Suppressor macrophage (primary cell): ENCODE data around the gene PTGFR.

Experiments
- DNase-seq, 4 experiments: peaks; one replicate each; pipeline ENCODE4 v3.0.0-alpha.2; 2020 to 2022

PTGFR gene

DNA sequence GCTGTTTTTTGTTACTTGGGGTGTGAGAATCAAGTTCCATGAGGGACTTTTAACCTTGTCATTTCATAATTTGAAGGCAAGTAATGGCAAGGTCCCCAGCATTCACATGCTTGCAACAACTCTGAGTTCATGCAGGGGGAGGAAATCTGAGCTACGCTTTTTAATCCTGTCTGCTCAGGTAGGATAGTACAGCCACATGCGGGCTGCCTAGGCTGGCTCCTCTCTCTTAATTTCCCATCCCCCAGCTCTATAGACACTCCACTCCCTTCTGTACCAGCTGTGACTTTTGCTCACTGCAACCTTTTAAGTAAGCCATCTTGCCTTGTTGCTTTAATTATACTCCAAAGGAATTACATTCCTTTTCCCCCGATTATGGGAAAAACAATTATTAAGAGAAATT is 30.1 kb downstream of the PTGFR start:
- no peak for DNase-seq

DNA sequence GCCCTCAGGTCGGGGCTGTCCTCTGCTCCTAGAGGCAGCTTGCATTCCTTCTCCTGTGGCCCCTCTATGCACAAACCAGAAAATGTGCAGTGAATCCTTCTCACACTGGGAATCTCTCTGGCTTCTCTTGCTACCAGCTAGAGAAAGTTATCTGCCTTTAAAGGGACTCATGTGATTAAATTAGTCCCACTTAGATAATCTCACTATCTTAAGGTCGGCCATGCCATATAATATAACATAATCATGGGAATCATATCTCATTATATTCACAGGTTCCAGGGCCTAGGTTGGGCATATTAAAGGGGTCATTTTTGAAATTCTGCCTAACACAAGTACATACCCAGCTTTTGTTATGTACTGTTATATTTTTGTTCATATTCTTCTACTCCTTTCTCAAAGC is 31.4 kb downstream of the PTGFR start:
- no peak for DNase-seq

DNA sequence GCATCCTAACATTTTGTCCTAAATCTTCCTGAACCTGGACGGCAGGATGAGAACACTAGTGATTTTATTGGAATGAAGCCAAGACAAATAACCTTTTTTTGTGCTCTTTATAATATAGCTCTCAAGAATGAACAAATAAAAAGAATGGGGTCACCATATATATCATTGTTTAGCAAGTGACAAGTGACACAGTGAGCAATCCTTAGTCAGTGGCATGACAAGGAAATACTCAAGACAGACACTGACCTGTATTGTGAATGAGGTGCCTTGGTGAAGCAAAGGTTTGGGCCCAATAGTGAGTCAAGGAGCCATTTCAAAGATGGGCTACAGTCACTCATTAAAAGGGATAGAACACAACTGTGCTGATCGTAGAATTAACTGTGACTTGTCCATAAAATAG is 35.7 kb downstream of the PTGFR start:
- no peak for DNase-seq

DNA sequence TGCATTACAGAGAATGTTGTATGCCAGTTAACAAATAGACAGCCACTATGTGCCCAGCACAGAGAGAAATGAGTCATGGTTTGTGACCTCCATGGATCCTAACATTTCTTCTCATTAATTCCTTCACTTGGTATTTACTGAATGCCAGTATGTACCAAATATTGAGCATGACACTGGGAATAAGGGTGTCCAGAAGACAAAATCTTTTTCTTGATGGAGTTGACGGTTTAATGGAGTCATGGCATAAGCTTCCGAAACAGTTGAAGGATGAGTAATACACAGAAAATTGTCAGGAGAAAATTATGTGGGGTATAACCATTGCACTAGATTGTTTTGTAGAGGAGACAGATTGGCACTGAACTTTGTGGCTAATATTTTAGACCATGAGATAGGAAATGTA is 36.9 kb downstream of the PTGFR start:
- no peak for DNase-seq

DNA sequence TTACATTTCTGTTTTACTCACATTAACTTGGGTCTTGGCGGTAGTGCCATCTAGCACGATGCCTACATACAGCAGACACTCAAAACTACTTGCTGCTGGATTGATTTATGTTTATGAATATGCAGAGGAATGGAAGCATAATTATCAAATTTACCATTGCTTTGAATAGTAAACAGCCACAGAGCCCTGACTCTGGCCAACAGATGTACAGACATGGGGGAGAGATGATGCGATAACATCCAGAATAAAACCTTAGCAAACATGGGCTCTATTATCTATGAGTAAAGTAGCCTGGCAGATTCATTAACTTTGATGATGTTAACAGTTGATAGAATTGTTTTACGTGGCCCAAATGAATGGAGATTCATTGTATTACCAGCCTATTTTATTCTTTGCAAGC is 42.8 kb downstream of the PTGFR start:
- no peak for DNase-seq

DNA sequence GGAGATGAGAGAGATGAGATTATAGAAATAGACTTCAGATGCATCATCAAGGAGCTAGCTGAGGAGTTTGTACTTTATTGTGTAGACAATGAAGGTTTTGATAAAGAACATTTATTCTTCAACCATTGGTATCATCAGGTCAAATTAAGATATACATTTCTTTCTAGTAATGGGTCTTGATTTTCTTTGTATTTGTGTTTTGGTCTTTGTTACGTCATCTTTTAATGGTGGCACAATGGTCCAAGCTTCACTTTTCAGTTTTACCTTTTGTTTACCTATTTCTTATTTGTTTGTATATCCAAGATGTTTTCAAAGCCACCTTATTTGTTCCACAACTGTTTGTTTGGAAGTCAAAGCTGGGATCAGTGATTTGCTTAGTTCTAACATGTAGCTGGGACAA is 44.5 kb downstream of the PTGFR start:
- DNase-seq: no peak

DNA sequence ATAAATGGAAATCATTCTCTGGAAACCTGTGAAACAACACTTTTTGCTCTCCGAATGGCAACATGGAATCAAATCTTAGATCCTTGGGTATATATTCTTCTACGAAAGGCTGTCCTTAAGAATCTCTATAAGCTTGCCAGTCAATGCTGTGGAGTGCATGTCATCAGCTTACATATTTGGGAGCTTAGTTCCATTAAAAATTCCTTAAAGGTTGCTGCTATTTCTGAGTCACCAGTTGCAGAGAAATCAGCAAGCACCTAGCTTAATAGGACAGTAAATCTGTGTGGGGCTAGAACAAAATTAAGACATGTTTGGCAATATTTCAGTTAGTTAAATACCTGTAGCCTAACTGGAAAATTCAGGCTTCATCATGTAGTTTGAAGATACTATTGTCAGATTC is 45.7 kb downstream of the PTGFR start:
- no peak for DNase-seq

DNA sequence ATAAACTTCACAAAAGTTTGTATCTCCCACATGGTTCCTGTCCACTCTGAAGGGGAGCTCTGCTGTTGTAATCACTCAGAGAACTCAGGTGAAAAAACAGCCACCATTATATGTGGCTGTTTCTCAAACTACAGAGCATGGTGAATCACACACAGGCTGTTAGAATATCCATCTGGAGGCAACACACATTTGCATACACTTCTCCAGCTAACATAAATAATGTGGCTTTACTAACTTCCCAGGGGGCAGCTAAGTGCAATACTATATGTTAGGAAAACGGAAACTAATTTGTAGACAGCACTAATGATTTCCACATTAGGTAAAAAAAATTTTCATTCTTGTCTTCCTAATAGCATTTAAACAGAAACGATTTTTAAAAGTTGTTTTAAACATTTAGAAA is 49.3 kb downstream of the PTGFR start:
- DNase-seq: no peak

DNA sequence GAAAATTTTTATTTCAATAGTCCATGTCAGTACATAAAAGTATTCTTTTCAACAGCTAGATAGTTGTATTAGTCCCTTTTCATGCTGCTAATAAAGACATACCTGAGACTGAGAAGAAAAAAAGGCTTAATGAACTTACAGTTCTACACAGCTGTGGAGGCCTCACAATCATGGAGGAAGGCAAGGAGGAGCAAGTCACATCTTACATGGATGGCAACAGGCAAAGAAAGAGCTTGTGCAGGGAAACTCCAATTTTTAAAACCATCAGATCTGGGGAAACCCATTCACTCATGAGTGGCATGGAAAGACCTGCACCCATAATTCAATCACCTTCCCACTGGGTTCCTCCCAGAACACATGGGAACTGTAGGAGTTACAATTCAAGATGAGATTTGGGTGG is 50.7 kb downstream of the PTGFR start:
- no peak for DNase-seq

DNA sequence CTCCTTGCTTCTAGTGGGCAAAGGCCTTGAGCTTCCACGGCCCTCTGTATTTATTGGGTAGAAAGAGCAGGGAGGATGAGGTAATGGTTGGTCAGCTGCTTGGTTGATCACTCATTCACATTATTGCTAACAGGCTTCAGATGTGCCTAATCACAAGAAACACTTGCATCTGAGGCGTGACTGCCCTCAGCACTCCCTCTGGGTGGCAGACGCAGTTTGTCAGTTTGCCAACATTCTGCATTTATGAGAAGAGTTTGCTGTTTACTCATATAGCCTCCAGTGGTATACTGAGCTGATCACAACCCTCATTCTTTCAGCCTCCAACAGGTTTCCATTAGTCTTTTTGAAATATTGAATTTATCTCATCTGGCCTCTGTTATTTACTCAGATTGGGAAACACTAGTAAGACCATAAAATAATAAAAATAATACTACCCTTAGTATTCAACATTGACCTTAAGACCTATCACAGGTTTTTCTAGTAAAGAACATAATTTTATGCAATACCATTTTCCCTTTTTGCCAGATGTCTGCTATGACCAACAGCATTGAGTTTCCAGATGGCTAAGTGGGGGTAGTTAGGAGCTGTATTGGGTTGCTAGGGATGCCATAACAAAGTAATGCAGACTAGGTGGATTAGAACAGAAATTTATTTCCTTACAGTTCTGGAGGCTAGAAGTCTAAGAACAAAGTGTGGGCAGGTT is 53.3 kb downstream of the PTGFR start:
- DNase-seq: no peak

DNA sequence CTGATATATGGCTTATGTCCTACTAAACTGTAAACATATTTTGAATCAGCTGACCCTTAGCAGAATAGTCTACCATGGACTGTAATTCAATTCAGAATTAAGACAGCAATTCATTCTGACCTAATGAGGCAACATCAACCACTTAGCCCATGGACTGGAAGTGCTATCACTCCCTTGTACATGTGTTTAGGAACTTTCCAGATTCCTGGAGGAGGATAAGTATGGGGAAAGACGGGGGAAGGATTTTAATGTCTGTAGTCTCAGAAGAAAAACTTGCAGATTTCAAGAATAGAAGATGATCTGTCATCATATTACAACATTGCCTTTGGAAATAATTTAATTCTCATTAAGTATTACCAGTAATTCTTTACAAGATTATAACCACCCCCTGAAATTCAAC is 56.3 kb downstream of the PTGFR start:
- DNase-seq: no peak

DNA sequence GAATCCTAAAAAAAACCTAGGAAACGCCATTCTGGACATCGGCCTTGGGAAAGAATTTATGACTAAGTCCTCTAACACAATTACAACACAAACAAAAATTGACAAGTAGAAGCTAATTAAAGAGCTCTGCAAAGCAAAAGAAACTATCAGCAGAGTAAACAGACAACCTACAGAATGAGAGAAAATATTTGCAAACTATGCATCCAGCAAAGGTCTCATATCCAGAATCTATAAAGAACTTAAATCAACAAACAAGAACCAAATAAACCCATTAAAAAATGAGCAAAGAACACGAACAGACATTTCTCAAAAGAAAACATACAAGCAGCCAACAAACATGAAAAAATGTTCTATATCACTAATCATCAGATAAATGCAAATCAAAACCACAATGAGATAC is 58.6 kb downstream of the PTGFR start:
- DNase-seq: no peak

DNA sequence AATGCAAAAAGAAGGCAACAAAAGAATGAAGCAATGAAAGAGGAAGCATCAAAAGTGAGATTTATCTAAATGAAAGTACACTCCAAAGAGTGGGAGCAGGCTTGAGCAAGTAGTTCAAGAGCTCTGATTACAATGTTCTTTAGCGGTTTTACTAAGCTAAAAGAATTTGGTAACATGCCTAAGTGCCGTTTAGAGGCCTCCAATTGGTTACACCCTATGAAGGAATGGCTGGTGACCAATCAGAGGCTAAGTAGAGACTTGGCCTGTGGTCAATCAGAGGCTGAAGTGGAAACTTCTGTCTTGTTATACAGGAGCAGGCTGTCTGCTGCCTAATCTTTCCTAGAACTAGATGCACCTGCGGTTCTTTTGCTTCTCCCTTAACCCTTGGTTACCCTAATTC is 59.1 kb downstream of the PTGFR start:
- no peak for DNase-seq

DNA sequence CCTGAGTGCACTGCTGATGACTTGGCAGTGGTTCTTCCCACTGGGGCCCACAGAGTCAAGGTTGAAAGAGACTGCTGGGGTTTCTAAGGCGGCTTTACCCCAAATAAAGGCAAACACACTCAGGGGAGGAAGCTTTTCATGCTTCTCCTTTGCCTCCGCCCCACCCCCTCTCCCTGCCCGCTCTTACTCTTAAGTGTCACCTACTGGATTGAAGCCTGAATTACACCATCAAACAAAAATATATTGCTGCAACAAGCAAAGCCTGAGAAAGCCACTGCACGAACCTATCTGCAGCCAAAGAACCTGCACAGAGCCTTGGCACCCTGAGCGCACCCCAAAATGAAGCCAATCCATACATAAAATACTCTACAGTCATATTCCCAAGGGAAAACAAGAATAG is 63.1 kb downstream of the PTGFR start:
- DNase-seq: peak in 2 of 4 experiments; percentile 1 to 6

DNA sequence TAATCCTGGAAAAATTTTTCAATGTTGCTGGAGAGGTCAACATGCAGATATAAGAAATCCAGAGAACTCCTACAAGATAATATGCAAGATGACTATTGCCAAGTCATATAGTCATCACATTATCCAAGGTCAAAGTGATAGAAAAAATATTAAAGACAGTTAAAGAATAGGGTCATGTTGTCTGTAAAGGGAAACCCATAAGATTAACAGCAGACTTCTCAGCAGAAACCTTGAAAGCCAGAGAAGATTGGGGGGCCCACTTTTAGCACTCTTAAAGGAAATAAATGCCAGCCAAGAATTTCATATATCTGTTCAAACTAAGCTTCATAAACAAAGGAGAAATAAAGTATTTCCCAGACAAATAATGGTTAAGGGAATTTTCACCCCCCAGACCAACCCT is 64.1 kb downstream of the PTGFR start:
- no peak for DNase-seq

DNA sequence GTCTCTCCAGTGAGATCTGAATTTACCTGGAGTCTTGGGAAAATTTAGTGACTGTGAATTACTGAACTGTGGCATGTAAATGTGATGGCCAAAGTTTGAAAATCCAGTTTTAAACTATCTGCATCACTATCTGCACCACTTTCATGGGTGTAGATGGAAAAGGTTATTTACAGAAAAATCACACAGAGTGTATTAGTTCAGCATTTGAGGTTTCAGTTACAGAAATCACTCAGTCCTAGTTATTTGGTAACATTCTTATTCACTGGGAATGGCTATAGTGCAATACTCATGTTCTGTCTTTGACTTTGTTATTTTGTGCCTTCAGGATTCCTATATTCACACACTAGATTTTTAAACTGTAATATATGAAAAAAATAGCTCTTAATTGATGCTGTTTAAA is 68.9 kb downstream of the PTGFR start:
- DNase-seq: no peak

DNA sequence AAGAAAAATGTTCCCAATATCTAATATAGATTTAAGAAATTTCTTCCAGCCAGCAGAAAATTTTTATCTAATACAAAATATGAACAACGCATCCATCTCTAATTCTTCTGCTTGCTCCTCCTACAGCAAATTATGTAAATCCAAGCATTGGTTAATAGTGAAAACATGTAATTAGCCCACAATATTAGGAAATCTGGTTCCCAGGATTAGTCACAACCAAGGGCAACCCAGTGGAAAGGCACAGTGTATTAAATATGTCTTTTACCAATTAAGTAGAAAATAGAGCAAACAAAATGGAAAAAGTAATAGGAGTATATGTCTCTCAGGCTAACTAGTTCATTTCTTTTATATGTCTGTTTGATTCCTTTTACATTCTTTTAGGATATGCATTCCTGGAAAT is 70.0 kb downstream of the PTGFR start:
- DNase-seq: no peak

DNA sequence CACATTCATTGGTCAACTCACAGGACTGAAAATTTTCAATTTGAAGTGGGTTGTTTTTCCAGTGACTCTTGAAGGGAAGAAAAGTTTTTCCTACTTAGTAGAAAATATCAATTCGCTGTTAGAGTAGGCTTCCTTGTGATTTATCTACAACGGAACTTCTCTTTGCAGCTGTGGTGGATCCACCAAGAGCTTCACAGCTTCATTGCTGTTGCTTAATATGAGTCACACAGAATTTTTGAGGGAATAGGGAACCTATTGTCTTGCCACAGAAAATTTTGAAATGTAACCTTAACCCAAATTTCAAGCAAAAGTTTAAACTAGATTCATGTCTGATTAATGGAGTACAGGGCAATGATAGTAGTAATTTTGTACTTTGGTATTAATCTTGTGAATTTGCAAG is 71.1 kb downstream of the PTGFR start:
- peak in 3 of 4 experiments; percentile 5 to 18 (median 7) for DNase-seq

DNA sequence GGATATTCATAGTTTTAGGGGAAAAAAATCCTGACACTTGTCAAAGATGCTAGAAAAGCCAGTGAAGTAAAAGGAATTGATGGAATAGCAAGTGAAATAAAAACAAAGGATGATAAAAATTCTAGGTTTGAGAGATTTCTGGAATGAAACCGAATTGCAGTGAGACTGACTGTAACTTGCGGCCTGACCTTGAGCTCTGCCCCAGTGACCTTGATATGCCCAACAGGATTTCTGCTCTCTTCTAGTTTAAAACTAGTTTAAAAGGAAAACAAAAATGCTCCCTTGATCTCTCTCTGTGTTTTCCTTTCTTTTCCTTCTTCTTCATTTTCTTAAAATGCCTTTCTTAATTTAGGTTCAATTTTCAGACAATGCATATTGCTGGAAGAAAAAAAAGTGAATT is 74.6 kb downstream of the PTGFR start:
- DNase-seq: no peak

DNA sequence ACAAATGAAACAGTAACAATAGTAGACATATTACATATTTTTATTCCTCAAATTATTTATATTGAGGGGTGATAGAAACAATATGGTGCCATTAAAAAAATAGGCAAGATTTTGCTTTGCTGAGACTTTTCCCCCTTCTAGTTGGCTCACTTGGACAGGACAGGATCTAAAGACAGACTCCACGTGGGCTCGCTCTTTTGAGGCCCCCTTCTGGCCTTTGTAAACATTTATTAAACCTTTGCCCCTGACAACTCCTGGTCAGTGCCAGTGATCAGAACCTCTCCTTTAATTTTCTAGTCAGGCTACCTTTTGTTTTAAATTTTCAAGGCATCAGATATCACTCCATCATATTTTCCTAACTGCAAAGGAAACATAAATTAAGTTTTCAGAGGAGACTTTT is 79.8 kb downstream of the PTGFR start:
- no peak for DNase-seq

DNA sequence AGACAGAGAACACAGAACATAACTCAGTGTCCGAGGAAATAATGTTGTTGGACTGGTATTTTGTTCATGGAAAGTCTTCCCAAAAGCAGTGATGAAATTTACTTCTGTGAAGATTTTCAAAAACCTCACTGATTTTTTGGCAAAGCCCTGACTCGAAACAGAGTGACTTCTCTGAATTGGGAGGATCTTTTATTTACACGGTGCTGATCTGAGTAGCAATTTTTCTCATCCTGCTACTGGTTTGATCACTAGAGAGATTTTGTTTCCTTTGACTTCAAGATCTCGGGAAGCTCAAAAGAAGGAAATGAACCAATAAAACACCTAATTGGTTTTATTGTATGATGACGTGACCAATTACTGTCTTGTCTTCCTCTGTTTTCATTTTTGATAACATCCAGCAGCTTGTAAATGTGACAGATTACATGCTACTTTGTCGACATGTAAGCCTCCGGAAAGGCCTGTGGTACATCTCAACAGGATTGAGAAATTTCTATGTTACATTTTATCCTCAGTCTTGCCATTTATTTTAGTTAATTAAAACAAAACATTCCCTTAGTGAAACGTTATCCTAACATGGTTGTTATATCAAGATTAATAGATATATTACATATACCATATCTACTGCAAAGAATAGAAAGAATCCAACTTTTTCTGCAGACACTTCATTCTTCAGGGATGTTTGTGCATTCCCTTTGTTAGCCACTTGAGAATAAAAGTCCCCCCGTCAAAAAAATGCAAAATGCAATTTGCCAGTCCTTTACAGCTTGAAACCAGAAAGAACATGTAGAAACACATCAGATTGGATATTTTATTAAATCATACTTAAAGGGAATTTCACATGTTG is 86.7 kb downstream of the PTGFR start:
- DNase-seq: no peak

DNA sequence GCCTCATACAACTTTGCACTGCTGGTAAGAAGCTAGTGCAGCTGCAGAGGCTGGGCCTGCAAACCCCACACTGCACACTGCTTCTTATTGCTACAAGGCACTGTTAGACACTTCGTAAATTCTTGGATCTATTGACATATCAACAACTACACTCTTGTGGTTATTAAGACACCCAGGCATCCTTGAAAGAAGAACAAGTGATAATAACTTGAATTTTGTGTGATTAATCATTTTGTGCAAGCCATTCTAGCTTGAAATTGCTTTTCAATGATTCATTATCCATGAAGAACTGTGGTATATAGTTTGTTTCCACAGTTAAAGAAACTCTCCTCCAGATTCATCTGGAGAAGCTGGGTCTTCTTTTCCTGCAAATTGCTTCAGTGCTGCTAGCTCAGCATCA is 95.8 kb downstream of the PTGFR start:
- DNase-seq: no peak

DNA sequence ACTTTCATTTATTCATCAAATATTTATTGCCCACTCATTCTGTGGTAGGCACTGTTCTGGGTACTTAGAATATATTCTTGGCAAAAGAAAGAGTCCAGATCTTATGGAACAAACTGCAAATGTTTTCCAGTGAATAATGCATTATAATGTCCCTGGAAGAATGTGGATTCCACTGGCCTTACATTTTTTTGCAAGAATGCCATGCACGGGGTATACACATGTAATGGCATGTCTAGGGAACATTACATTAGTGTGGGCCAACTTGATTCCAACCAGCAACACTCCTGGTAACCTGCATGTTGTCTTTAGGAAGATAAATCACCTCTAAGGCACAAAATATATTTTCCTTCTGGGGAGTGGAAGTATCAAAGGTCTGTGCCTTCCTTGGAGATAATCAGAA is 96.4 kb downstream of the PTGFR start:
- no peak for DNase-seq
